NT2/D1 (cell line): ENCODE measurements around the gene RNF152.

ENCODE experiments used
- DNase-seq: peaks from one replicate; pipeline ENCODE4 v3.0.0-alpha.2; 2011; ENCODE audit warnings: low read depth, low spot score
- H3K27me3 ChIP-seq: 2 replicates; pipeline ENCODE4 v1.6.0; 2011; ENCODE audit warnings: mild to moderate bottlenecking; ENCODE audit not compliant: insufficient read length, insufficient read depth
- H3K36me3 ChIP-seq: 2 replicates; pipeline ENCODE4 v1.6.1; 2011; ENCODE audit warnings: mild to moderate bottlenecking, low read length, mixed read lengths; ENCODE audit not compliant: insufficient read depth, insufficient read length
- H3K4me1 ChIP-seq: 2 replicates; pipeline ENCODE4 v1.5.1; 2011; ENCODE audit not compliant: insufficient read depth, insufficient read length
- H3K4me3 ChIP-seq: 2 replicates; pipeline ENCODE4 v1.5.1; 2011; ENCODE audit warnings: low read depth; ENCODE audit not compliant: insufficient read length
- H3K9ac ChIP-seq: 2 replicates; pipeline ENCODE4 v1.6.0; 2011; ENCODE audit warnings: low read depth; ENCODE audit not compliant: insufficient read length
- H3K9me3 ChIP-seq: 2 replicates; pipeline ENCODE4 v1.5.1; 2011; ENCODE audit warnings: mild to moderate bottlenecking, low read length; ENCODE audit not compliant: insufficient read depth
- SUZ12 ChIP-seq: IDR thresholded peaks from 2 replicates; pipeline ENCODE4 v1.6.1; 2011; ENCODE audit not compliant: insufficient read length, insufficient read depth; ENCODE audit errors: extremely low read depth
- YY1 ChIP-seq: IDR thresholded peaks from 2 replicates; pipeline ENCODE4 v1.6.1; 2011; ENCODE audit not compliant: insufficient read length, insufficient read depth
- ZNF274 ChIP-seq: IDR thresholded peaks from 2 replicates; pipeline ENCODE4 v1.6.1; 2011; ENCODE audit warnings: mild to moderate bottlenecking, low read depth, low read length

The RNF152 gene

GRCh38 chr18:61908661-61909060 is 15.9 kb upstream of the RNF152 start:
- Histone ChIP-seq H3K4me3 (no peak overlapping the region), H3K27me3 (no peaks in the 10 kb centered on the region), H3K9ac (no peak overlapping the region), H3K36me3 (no peaks in the 10 kb centered on the region), H3K9me3 (no peaks in the 10 kb centered on the region), H3K4me1 (no peaks in the 10 kb centered on the region)
- DNase-seq = no peak
- no peak for TF ChIP-seq SUZ12
- TF ChIP-seq ZNF274 = no peak
- no peak for TF ChIP-seq YY1

- H3K4me1 ChIP-seq = peaks cover 2% of the 10 kb centered on the region
- no peak for DNase-seq
- H3K4me3 ChIP-seq = no peak overlapping the region
- H3K27me3 ChIP-seq = no peaks in the 10 kb centered on the region
- H3K9ac ChIP-seq = no peak overlapping the region
- TF ChIP-seq YY1 = no peak
- no peak for TF ChIP-seq ZNF274
- no peak for TF ChIP-seq SUZ12
- H3K9me3 ChIP-seq = no peaks in the 10 kb centered on the region
- H3K36me3 ChIP-seq = no peaks in the 10 kb centered on the region
Observed at GRCh38 chr18:61901323-61901986, 8.6 kb upstream of the RNF152 start.

- Histone ChIP-seq H3K4me3 (no peak overlapping the region), H3K27me3 (no peaks in the 10 kb centered on the region), H3K4me1 (peaks cover 2% of the 10 kb centered on the region), H3K36me3 (no peaks in the 10 kb centered on the region), H3K9ac (no peak overlapping the region), H3K9me3 (no peaks in the 10 kb centered on the region)
- no peak for DNase-seq
- TF ChIP-seq SUZ12 = no peak
- TF ChIP-seq YY1 = no peak
- no peak for TF ChIP-seq ZNF274
Observed at GRCh38 chr18:61900504-61901281, 7.9 kb upstream of the RNF152 start.

- Histone ChIP-seq H3K27me3 (peaks cover 7% of the 10 kb centered on the region), H3K9me3 (no peaks in the 10 kb centered on the region), H3K4me3 (no peak overlapping the region), H3K4me1 (peaks cover 7% of the 10 kb centered on the region), H3K36me3 (no peaks in the 10 kb centered on the region), H3K9ac (no peak overlapping the region)
- DNase-seq = no peak
- TF ChIP-seq ZNF274 (no peak), SUZ12 (no peak), YY1 (no peak)
Observed at GRCh38 chr18:61898640-61899101, 5.9 kb upstream of the RNF152 start.

- Histone ChIP-seq H3K4me1 (peaks cover 7% of the 10 kb centered on the region), H3K36me3 (no peaks in the 10 kb centered on the region), H3K27me3 (peaks cover 12% of the 10 kb centered on the region), H3K9me3 (no peaks in the 10 kb centered on the region), H3K9ac (no peak overlapping the region), H3K4me3 (no peak overlapping the region)
- TF ChIP-seq YY1 (no peak), SUZ12 (no peak), ZNF274 (no peak)
- DNase-seq = no peak
Observed at GRCh38 chr18:61896757-61897156, 4.0 kb upstream of the RNF152 start.

GRCh38 chr18:61896118-61896517 is 3.3 kb upstream of the RNF152 start:
- peaks cover 13% of the 10 kb centered on the region for H3K27me3 ChIP-seq
- H3K4me1 ChIP-seq = peaks cover 7% of the 10 kb centered on the region
- no peak overlapping the region for H3K4me3 ChIP-seq
- no peaks in the 10 kb centered on the region for H3K36me3 ChIP-seq
- no peak for DNase-seq
- no peaks in the 10 kb centered on the region for H3K9me3 ChIP-seq
- TF ChIP-seq ZNF274 = no peak
- no peak for TF ChIP-seq YY1
- TF ChIP-seq SUZ12 = no peak
- no peak overlapping the region for H3K9ac ChIP-seq
